ENCODE measurements around the gene PHF2.

The PHF2 gene

DNA sequence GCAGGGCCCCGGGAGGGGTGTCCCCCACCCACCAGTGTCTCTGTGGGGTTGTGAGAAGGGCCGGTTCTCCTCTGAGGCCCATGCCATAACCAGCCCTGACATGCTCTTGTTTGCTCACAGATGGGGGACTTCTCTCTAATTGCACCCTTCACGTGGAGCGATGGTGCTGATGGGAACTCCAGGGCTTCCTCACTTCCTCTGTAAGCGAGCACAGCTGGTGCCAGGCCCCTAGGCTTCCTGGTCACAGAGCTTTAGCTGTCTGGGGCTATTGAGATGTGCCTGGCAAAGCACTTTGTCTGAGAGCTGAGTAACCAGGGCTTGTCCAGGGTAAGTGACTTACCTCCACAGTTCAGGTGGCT lies 36.4 kb downstream of the PHF2 start:
- no peak overlapping the region for H3K4me3 ChIP-seq (ENCODE audit: low read depth in 1 of 2, low read length in 2 of 2)
- no peaks in the 10 kb centered on the region for H3K9me3 ChIP-seq (ENCODE audit: low read length)
- H3K4me1 ChIP-seq (ENCODE audit: insufficient read depth, low read length), result peaks cover 26% of the 10 kb centered on the region
- no peak overlapping the region for H3K27ac ChIP-seq (ENCODE audit: low read depth, low read length)
- no peaks in the 10 kb centered on the region for H3K27me3 ChIP-seq (ENCODE audit: control insufficient read depth in 1 of 2, insufficient read depth in 2 of 2, low read length in 2 of 2)
- H3K36me3 ChIP-seq (ENCODE audit: insufficient read depth, low read length), result no peaks in the 10 kb centered on the region
- H3K9ac ChIP-seq (ENCODE audit: low read length), result no peak overlapping the region

DNA sequence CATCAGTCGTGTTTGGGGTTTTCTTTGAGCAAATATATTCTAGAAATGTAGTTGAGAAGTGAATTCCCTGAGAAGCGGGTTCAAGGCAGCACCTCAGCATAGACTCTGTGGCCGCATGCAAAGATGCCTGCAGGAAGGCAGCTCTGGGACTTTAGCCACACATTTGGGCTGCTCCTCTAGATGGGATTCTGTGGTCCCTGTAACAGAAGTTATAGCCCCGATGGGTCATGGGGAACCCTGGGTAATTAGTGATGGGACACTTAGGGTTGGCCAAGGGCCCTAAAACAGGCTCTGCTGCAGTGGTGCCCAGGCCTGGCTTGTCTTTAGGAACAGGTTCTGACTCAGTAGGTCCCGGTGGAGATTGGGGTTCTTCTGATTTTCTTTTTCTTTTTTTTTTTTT lies 36.8 kb downstream of the PHF2 start:
- H3K27me3 ChIP-seq (ENCODE audit: control insufficient read depth in 1 of 2, insufficient read depth in 2 of 2, low read length in 2 of 2), result no peaks in the 10 kb centered on the region
- no peaks in the 10 kb centered on the region for H3K9me3 ChIP-seq (ENCODE audit: low read length)
- H3K27ac ChIP-seq (ENCODE audit: low read depth, low read length), result no peak overlapping the region
- H3K4me1 ChIP-seq (ENCODE audit: insufficient read depth, low read length), result peaks cover 26% of the 10 kb centered on the region
- no peaks in the 10 kb centered on the region for H3K36me3 ChIP-seq (ENCODE audit: insufficient read depth, low read length)
- no peak overlapping the region for H3K9ac ChIP-seq (ENCODE audit: low read length)
- no peak overlapping the region for H3K4me3 ChIP-seq (ENCODE audit: low read depth in 1 of 2, low read length in 2 of 2)

DNA sequence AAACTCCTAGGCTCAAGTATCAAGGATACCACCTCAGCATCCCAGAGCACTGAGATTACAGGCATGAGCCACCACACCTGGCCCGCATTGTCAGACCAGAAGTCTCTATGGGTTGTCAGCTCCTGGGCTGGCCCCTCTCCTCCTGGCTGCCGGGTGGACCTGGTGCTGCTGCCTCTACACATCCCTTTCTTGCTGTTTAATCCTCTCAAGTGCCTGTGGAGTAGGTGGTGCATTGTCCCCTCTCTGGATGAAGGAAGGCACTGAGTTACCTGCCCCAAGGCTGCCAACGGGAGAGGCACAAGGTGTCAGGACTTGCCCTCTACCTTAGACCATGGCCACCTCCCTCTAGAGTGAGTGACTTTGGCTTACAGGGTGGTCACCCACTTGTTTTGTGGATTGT lies 37.4 kb downstream of the PHF2 start:
- Histone ChIP-seq H3K27me3 (ENCODE audit: control insufficient read depth in 1 of 2, insufficient read depth in 2 of 2, low read length in 2 of 2) (no peaks in the 10 kb centered on the region), H3K27ac (ENCODE audit: low read depth, low read length) (no peak overlapping the region), H3K36me3 (ENCODE audit: insufficient read depth, low read length) (no peaks in the 10 kb centered on the region), H3K9ac (ENCODE audit: low read length) (no peak overlapping the region), H3K4me1 (ENCODE audit: insufficient read depth, low read length) (peaks cover 28% of the 10 kb centered on the region), H3K9me3 (ENCODE audit: low read length) (no peaks in the 10 kb centered on the region), H3K4me3 (ENCODE audit: low read depth in 1 of 2, low read length in 2 of 2) (no peak overlapping the region)

DNA sequence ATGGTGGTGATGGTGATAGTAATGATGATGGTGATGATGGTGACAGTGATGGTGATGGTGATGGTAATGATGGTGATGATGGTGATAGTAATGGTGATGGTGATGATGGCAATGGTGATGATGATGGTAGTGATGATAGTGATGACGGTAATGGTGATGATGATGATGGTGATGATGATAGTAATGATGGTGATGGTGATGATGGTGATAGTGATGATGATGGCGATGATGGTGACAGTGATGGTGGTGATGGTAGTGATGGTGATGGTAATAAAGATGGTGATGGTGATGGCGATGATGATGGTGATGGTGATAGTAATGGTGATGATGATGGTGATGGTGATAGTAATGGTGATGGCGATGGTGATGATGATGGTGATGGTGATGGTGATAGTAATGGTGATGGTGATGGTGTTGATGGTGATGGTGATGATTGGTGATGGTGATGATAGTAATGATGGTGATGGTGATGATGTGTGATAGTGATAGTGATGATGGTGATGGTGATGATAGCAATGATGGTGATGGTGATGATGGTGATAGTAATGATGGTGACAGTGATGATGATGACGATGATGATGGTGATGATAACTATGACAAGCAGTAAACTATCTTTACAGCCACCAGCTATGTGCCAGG lies 38.6 kb downstream of the PHF2 start:
- no peaks in the 10 kb centered on the region for H3K9me3 ChIP-seq (ENCODE audit: low read length)
- no peaks in the 10 kb centered on the region for H3K36me3 ChIP-seq (ENCODE audit: insufficient read depth, low read length)
- no peak overlapping the region for H3K27ac ChIP-seq (ENCODE audit: low read depth, low read length)
- H3K4me3 ChIP-seq (ENCODE audit: low read depth in 1 of 2, low read length in 2 of 2), result no peak overlapping the region
- H3K27me3 ChIP-seq (ENCODE audit: control insufficient read depth in 1 of 2, insufficient read depth in 2 of 2, low read length in 2 of 2), result no peaks in the 10 kb centered on the region
- H3K4me1 ChIP-seq (ENCODE audit: insufficient read depth, low read length), result peaks cover 34% of the 10 kb centered on the region
- H3K9ac ChIP-seq (ENCODE audit: low read length), result no peak overlapping the region

DNA sequence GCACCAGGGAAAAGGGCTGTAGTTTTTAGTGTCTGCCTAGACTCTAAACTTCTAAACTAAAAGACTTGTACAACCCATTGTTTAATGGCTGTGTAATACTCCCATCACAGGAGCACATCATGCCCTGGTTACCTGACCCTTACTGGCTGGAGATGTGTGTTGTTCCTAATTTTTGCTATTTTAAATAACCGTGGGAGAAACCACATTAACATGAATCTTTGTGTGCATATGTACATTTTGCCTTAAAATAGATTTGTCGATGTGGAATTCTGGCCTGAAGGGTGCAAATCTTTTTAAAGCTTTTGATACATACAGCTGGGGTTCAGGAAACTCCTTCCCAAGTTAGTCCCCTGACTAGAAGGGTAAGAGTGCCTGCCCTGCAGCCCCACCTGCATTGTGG lies 39.7 kb downstream of the PHF2 start:
- Histone ChIP-seq H3K36me3 (ENCODE audit: insufficient read depth, low read length) (no peaks in the 10 kb centered on the region), H3K9ac (ENCODE audit: low read length) (no peak overlapping the region), H3K27me3 (ENCODE audit: control insufficient read depth in 1 of 2, insufficient read depth in 2 of 2, low read length in 2 of 2) (no peaks in the 10 kb centered on the region), H3K4me1 (ENCODE audit: insufficient read depth, low read length) (peaks cover 38% of the 10 kb centered on the region), H3K27ac (ENCODE audit: low read depth, low read length) (no peak overlapping the region), H3K4me3 (ENCODE audit: low read depth in 1 of 2, low read length in 2 of 2) (no peak overlapping the region), H3K9me3 (ENCODE audit: low read length) (no peaks in the 10 kb centered on the region)

DNA sequence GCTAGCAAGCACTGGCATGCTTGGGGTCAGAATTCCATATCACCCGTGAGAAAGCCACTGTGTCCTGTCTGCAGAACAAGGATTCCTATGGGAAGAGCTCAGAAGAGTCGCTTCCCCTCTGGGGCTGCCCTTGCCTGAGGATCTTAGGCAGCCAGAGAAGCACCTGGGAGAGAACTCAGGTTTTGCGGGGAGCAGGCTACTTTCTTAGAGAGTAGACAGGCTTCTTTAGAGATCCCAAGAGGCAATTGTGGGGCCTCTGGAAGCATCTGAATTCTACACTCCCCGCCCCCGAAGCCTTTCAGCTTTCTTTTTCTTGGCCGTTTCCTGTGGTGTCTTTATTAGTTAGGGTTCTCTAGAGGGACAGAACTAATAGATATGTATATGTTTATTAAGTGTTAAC lies 40.9 kb downstream of the PHF2 start:
- no peak overlapping the region for H3K4me3 ChIP-seq (ENCODE audit: low read depth in 1 of 2, low read length in 2 of 2)
- H3K9ac ChIP-seq (ENCODE audit: low read length), result no peak overlapping the region
- no peaks in the 10 kb centered on the region for H3K27me3 ChIP-seq (ENCODE audit: control insufficient read depth in 1 of 2, insufficient read depth in 2 of 2, low read length in 2 of 2)
- H3K9me3 ChIP-seq (ENCODE audit: low read length), result no peaks in the 10 kb centered on the region
- H3K36me3 ChIP-seq (ENCODE audit: insufficient read depth, low read length), result no peaks in the 10 kb centered on the region
- H3K4me1 ChIP-seq (ENCODE audit: insufficient read depth, low read length), result peaks cover 34% of the 10 kb centered on the region
- no peak overlapping the region for H3K27ac ChIP-seq (ENCODE audit: low read depth, low read length)

DNA sequence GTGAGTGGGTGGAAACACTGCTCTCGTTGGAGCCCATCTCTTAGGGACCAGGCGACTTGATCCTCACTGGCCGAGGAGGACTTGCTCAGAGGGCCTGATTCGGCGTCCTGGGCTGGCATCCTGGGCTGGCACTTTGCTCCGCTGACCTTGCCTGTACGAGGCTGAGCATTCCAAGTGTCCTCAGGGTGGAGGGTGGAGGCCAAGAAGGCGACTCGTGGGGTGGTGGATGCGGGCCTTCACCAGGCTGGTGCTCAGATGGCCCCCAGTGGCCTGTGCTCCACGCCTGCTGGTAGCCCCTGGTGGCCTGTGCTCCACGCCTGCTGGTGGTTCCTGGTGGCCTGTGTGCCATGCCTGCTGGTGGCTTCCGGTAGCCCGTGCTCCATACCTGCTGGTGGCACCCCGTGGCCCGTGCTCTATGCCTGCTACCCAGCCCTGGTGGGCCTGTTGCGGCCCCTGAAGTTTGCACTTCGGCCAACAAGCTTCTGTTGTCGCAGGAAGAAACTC lies 42.9 kb downstream of the PHF2 start:
- H3K4me3 ChIP-seq (ENCODE audit: low read depth in 1 of 2, low read length in 2 of 2), result no peak overlapping the region
- no peaks in the 10 kb centered on the region for H3K36me3 ChIP-seq (ENCODE audit: insufficient read depth, low read length)
- H3K4me1 ChIP-seq (ENCODE audit: insufficient read depth, low read length), result peaks cover 20% of the 10 kb centered on the region
- H3K27ac ChIP-seq (ENCODE audit: low read depth, low read length), result no peak overlapping the region
- no peak overlapping the region for H3K9ac ChIP-seq (ENCODE audit: low read length)
- H3K27me3 ChIP-seq (ENCODE audit: control insufficient read depth in 1 of 2, insufficient read depth in 2 of 2, low read length in 2 of 2), result no peaks in the 10 kb centered on the region
- H3K9me3 ChIP-seq (ENCODE audit: low read length), result no peaks in the 10 kb centered on the region

DNA sequence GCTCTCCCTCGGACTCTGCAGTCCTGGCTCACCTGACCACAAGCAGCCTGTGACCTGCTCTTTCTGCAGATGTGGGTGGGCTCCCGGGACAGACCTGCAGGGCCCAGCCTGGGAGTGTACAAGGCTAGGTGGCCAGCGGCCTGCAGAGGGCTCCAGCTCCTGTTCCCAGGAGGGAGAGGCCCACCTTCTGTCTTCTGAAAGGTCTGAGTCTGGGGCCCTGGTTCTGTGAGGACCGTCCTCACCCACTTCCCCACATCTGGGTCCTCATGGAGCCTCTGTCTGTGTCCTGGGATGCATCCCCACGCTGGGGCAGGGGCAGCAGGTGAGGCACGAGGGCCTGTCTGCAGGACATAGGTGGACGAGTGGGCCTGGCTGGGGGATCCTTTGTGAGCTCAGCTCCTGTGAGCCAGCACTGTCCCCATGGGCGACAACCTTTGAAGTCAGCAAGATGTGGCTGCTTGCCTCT lies 43.7 kb downstream of the PHF2 start:
- Histone ChIP-seq H3K9me3 (ENCODE audit: low read length) (no peaks in the 10 kb centered on the region), H3K36me3 (ENCODE audit: insufficient read depth, low read length) (no peaks in the 10 kb centered on the region), H3K27ac (ENCODE audit: low read depth, low read length) (no peak overlapping the region), H3K4me3 (ENCODE audit: low read depth in 1 of 2, low read length in 2 of 2) (no peak overlapping the region), H3K9ac (ENCODE audit: low read length) (no peak overlapping the region), H3K4me1 (ENCODE audit: insufficient read depth, low read length) (peaks cover 20% of the 10 kb centered on the region), H3K27me3 (ENCODE audit: control insufficient read depth in 1 of 2, insufficient read depth in 2 of 2, low read length in 2 of 2) (no peaks in the 10 kb centered on the region)

DNA sequence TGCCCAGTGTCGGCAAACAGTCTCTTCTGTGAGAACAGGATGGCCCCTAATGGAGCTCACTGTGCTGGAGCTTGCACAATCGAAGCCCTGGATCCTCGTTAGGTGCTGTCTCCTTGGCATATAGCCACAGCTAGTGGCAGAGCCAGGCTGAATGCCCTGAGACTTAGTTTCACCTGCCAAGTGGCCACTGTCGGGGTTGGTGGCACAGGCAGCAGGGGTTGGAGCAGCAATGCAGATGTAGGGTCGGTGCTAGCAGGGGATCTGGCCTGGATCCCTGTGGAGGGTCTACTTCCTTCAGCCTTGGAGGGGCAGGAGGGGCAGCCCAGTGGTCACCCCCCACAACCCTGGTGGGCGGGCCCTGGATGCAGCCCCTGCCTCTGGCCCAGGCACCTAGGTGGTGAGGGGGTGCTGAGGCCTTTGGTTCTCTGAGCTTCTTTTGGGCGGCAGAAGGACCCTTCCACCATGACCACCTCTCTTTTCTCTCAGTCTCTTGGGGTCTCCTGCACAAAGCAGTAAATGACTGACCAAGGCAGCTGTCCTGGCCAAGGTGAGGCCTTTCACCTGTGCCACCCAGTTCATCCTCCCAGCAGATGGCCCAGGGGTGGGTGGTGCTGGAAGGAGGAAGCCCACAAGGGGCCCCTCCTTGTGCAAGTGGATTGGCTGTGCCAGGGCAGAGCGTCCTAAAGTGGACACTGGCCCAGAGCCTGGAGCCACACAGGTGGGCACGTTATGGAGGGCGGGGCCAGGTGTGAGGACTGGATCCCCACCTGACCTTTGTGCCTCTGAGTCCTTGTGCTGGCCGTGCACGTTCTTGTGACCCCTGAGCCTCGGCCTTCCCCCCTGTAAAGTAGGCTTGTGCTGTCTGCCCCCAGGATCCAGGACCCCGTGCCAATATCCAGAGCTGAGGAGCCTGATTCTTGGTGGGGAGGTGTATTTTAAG lies 44.8 kb downstream of the PHF2 start:
- Histone ChIP-seq H3K4me3 (ENCODE audit: low read depth in 1 of 2, low read length in 2 of 2) (no peak overlapping the region), H3K27me3 (ENCODE audit: control insufficient read depth in 1 of 2, insufficient read depth in 2 of 2, low read length in 2 of 2) (no peaks in the 10 kb centered on the region), H3K9me3 (ENCODE audit: low read length) (no peaks in the 10 kb centered on the region), H3K36me3 (ENCODE audit: insufficient read depth, low read length) (no peaks in the 10 kb centered on the region), H3K9ac (ENCODE audit: low read length) (no peak overlapping the region), H3K27ac (ENCODE audit: low read depth, low read length) (no peak overlapping the region), H3K4me1 (ENCODE audit: insufficient read depth, low read length) (peaks cover 20% of the 10 kb centered on the region)

DNA sequence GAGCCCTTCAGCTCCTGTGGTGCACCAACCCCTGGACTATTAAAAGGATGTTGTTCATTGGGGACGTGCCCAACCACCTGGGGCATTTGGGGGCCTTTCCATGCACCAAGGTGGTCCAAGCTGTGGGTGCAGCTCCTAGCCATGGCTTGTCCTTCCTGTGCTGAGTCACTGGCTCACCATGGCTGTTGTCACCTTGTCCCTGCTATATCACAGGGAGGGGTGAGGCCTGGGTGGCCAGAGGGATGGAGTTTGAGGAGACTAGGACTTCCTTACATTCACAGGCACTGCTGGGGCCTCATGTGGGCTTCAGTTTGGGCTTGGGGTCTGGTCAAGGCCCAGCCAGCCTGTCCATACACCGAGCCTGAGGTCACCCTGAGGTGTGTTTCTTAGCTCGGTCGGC lies 45.5 kb downstream of the PHF2 start:
- H3K9ac ChIP-seq (ENCODE audit: low read length), result no peak overlapping the region
- H3K27me3 ChIP-seq (ENCODE audit: control insufficient read depth in 1 of 2, insufficient read depth in 2 of 2, low read length in 2 of 2), result no peaks in the 10 kb centered on the region
- no peaks in the 10 kb centered on the region for H3K36me3 ChIP-seq (ENCODE audit: insufficient read depth, low read length)
- H3K27ac ChIP-seq (ENCODE audit: low read depth, low read length), result no peak overlapping the region
- no peaks in the 10 kb centered on the region for H3K9me3 ChIP-seq (ENCODE audit: low read length)
- no peak overlapping the region for H3K4me3 ChIP-seq (ENCODE audit: low read depth in 1 of 2, low read length in 2 of 2)
- peaks cover 17% of the 10 kb centered on the region for H3K4me1 ChIP-seq (ENCODE audit: insufficient read depth, low read length)

DNA sequence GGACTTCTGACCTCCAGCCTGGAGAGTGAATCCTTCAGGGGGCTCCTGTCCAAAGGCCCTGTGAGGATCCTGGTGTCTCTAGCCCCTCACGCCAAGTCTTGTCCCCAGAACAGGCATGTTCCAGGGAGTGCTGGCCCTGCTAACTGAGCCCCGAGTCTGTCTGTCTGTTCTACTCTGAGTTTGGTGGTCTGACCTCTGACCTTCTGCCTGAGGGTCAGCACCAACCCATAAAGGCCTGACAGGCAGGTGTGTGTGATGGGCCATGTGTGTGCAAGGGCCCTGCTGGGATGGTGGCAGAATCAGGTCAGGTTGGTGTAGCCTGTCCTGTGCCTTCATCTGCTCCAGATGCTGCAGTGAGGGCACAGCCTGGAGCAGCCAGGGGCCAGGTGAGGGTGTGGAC lies 46.3 kb downstream of the PHF2 start:
- H3K27ac ChIP-seq (ENCODE audit: low read depth, low read length), result no peak overlapping the region
- H3K4me1 ChIP-seq (ENCODE audit: insufficient read depth, low read length), result peaks cover 13% of the 10 kb centered on the region
- no peak overlapping the region for H3K9ac ChIP-seq (ENCODE audit: low read length)
- H3K36me3 ChIP-seq (ENCODE audit: insufficient read depth, low read length), result no peaks in the 10 kb centered on the region
- no peak overlapping the region for H3K4me3 ChIP-seq (ENCODE audit: low read depth in 1 of 2, low read length in 2 of 2)
- H3K27me3 ChIP-seq (ENCODE audit: control insufficient read depth in 1 of 2, insufficient read depth in 2 of 2, low read length in 2 of 2), result no peaks in the 10 kb centered on the region
- H3K9me3 ChIP-seq (ENCODE audit: low read length), result no peaks in the 10 kb centered on the region

All from muscle layer of colon (tissue), 2 donors.